GM19468 (cell line): Measurements from ENCODE around the gene NOL11.
"Not testable (repeated sequence)": the region's sequence is repeated elsewhere in the genome, so short reads cannot be mapped to it uniquely, and the experiment has no call there.

Experiments used
- ATAC-seq: cut with Tn5 transposase; IDR thresholded peaks from one replicate; pipeline ENCODE4 v1.9.1; 2021; ENCODE audit warnings: mild to moderate bottlenecking, moderate library complexity, moderate number of reproducible peaks; ENCODE audit not compliant: unreplicated experiment; ENCODE audit errors: extremely low read depth

The NOL11 gene

DNA sequence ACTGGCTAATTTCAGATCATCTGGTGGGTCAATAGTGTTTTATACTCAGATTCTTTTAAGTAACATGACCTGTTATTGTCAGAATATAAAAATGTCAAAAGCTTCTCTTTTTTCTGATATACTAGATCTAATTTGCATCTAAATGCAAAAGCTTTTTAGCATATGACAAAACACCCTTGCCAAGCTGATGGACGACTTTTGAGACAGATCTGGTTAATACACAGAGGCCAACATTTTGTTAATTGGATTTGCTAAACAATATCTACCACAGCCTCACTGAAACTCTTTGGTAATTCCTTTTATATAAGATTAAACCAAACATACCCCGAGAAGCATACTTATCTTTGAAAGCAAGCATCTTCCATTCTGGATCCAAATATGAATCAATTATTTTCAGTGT lies 10.3 kb upstream of the NOL11 start:
- no peak for ATAC-seq

- no peak for ATAC-seq
These were observed 9.4 kb upstream of the NOL11 start for GRCh38 chr17:67708378-67708777.

DNA sequence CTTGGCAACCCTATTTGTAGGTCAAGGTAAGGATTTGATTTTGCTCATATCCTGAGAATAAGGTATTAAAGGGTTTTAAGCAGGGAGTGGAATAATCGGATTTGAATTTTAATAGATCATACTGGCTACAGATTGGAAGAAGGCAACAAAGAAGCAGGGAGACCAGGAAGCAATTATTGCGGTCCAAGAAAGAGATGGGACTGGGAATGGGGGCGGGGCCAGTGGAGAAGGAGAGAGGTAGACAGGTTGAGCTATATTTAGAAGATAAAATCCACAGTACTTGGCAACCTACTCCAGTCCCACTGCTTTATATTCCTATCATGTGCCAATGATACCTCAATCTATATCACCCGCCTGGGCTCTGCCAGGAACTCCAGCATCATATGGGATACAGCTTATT lies 5.8 kb upstream of the NOL11 start:
- ATAC-seq, result no peak

GRCh38 chr17:67712375-67712774 lies 5.4 kb upstream of the NOL11 start:
- no peak for ATAC-seq

GRCh38 chr17:67713169-67713568 lies 4.6 kb upstream of the NOL11 start:
- ATAC-seq, result no peak

DNA sequence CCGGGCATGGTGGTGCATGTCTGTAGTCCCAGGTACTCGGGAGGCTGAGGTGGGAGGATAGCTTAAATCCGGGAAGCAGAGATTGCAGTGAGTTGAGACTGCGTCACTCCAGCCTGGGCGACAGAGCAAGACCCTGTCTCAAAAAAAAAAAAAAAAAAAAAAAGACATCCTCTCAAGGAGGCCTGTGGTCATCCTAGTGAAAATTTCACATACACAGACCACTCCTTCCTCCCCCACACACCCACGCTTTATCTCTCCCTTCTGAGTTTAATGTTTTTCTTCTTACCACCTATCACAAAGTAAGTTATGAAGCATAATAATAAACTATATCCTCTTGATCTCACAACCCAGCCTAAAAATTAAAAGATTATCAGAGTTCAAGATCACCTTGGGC lies 1.3 kb upstream of the NOL11 start:
- ATAC-seq, result no peak

DNA sequence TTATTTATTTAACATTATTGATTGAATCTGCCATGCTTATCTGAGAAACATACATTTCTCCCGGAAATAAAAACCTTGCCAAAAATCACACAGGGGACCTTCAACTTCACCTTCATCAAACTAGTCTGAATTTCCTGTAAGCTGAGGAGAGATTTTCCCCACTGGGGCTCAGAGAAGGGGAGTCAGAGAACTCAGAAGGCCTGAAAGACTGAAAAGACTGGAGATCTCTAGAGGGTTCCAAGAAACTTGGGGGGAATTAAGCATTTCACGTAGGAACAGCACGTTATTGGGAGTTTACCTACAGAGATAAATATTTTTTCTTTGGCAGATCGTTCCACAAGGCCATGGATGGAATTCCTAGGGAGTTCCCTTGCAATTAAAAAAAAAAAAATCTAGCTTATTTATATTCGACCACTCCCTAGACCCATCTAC lies 528 bp upstream of the NOL11 start:
- no peak for ATAC-seq

- ATAC-seq, result no peak
These were observed 697 bp downstream of the NOL11 start for GRCh38 chr17:67718325-67718941.

DNA sequence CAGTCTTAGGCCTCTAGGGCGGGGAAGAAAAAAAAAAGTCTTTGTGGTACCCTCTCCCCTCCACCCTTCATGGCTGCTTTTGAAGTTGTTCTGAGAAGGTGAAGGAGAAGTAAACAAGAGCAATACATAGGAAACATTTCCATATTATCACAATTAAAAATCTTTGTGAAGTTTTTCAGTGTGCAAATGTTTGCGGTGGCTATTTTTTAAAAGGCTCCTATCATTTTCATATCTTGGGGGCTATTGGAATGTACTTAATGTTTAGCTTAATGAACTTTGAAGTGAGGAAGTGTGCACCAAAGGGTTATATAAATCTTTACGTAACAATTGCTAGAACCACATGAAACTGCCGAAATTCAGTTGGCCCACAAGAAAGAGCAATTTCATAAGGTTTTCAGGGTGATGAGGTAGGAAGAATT lies 7.6 kb downstream of the NOL11 start:
- ATAC-seq, result no peak

GRCh38 chr17:67725807-67726206 lies 8.1 kb downstream of the NOL11 start:
- no peak for ATAC-seq

- not testable (repeated sequence) for ATAC-seq
These were observed 9.7 kb downstream of the NOL11 start for GRCh38 chr17:67727152-67728039.

DNA sequence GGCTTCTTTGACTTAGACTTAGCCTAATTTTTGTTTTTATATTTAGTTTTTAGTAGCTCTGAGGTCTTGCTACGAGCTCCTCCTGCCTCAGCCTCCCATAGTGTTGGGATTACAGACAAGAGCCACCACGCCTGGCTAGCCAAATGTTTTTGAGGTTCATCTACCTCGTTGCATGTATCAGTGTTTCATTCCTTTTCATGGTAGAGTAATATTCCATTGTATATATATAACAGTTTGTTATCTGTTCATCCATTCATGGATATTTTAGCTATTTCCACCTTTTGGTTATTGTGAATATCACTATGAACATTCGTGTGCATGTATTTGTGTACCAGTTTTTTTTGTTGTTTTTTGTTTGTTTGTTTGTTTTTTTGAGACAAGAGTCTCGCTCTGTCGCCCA lies 12.2 kb downstream of the NOL11 start:
- no peak for ATAC-seq

DNA sequence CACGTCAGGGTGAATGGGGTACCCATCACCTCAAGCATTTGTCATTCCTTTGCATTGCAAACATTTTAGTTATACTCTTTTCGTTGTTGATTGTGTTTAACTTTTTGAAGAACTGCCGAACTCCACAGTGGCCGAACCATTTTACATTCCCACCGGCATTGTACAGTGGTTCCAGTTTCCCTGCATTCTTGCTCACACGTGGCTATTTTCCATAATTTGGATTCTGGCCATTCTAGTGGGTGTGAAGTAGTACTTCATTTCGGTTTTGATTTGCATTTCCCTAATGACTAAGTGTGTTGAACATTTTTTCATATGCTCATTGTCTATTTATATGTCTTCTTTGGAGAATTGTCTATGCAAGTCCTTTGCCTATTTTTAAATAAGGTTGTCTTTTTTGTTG lies 13.0 kb downstream of the NOL11 start:
- ATAC-seq, result no peak

DNA sequence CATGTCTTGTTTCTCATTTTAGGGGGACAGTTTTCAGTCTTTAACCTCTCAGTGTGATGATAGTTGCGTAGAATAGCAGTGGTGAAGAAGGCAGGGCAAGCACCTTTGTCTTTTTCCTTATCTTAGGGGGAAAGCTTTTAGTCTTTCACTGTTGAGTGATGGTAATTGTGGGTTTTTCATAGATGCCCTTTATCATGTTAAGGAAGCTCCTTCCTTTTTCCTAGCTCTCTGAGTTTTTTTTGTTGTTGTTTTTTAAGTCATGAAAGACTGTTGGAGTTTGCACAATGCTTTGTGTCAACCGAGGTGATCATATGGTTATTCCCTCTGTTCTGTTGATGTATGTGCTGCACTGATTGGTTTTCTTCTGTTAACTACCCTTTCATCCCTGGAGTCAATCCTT lies 15.7 kb downstream of the NOL11 start:
- no peak for ATAC-seq

DNA sequence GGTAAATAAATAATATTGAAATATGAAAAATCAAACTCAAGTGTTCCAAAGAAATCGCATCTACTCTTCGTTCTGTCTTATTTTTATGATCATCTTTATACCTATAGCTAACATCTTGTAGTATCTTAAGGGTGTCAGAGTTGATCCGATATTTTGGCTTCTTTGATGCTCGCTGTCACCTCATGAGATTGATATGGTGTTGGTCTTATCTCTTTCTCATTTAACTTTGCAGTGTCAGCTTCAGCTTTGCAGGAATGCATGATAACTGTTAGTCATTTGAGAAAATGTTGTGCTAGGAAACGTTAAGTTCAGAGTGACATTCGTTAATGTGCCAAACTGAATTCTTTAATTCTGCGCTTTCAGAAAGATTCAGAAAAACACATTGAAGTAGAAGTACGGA lies 19.4 kb downstream of the NOL11 start:
- ATAC-seq, result no peak

DNA sequence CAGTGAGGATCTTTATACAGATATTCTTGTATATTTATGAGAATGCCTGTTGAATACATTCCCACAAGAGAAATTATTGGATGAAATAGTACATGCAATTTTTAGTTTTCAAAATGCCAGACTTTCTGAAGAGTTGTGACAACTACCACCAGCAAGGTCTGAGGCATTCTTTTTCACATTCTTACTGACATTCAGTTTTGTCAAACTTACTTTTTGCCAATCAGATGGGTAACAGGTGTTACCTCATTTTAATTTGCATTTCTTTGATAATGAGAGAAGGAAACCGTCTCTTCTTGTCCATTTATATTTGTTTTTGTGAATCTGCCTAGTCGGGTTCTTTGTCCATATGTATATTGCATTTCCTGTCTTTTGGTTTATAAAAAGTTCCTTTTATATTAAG lies 24.3 kb downstream of the NOL11 start:
- ATAC-seq, result no peak

GRCh38 chr17:67746704-67747571 lies 29.2 kb downstream of the NOL11 start:
- no peak for ATAC-seq

GRCh38 chr17:67747681-67748235 lies 30.0 kb downstream of the NOL11 start:
- ATAC-seq, result no peak

GRCh38 chr17:67750067-67750466 lies 32.3 kb downstream of the NOL11 start:
- no peak for ATAC-seq
